Measurements from ENCODE around the gene IGFLR1. TPM values are rescaled to one million over a fixed set of nuclear protein-coding genes. Genes with fewer than 3 reads are reported as not detected.
"Not testable (repeated sequence)": the region's sequence is repeated elsewhere in the genome, so short reads cannot be mapped to it uniquely, and the experiment has no call there.

The IGFLR1 gene
- polyA plus RNA-seq, 3 donors = 3.3 to 5.6 (median 5.1) TPM

- no peak for DNase-seq (ENCODE audit: extremely low read depth in 1 of 11, low read depth in 9 of 11, low spot score in 4 of 11)
Measured at GRCh38 chr19:35731779-35732405, 10.4 kb downstream of the IGFLR1 start.

GRCh38 chr19:35731353-35731752 lies 10.9 kb downstream of the IGFLR1 start:
- DNase-seq (ENCODE audit: extremely low read depth in 1 of 11, low read depth in 9 of 11, low spot score in 4 of 11) = no peak

- DNase-seq (ENCODE audit: extremely low read depth in 1 of 11, low read depth in 9 of 11, low spot score in 4 of 11) = no peak
Measured at GRCh38 chr19:35730326-35730725, 11.9 kb downstream of the IGFLR1 start.

- no peak for DNase-seq (ENCODE audit: extremely low read depth in 1 of 11, low read depth in 9 of 11, low spot score in 4 of 11)
Measured at GRCh38 chr19:35729763-35730162, 12.5 kb downstream of the IGFLR1 start.

GRCh38 chr19:35729021-35729420 lies 13.2 kb downstream of the IGFLR1 start:
- no peak for DNase-seq (ENCODE audit: extremely low read depth in 1 of 11, low read depth in 9 of 11, low spot score in 4 of 11)

- DNase-seq (ENCODE audit: extremely low read depth in 1 of 11, low read depth in 9 of 11, low spot score in 4 of 11) = no peak
Measured at GRCh38 chr19:35727956-35728706, 14.1 kb downstream of the IGFLR1 start.

GRCh38 chr19:35727053-35727955 lies 14.9 kb downstream of the IGFLR1 start:
- no peak for DNase-seq (ENCODE audit: extremely low read depth in 1 of 11, low read depth in 9 of 11, low spot score in 4 of 11)

- DNase-seq (ENCODE audit: extremely low read depth in 1 of 11, low read depth in 9 of 11, low spot score in 4 of 11) = no peak
Measured at GRCh38 chr19:35725216-35725861, 16.9 kb downstream of the IGFLR1 start.

GRCh38 chr19:35724560-35724959 lies 17.7 kb downstream of the IGFLR1 start:
- DNase-seq (ENCODE audit: extremely low read depth in 1 of 11, low read depth in 9 of 11, low spot score in 4 of 11) = no peak

GRCh38 chr19:35724132-35724531 lies 18.1 kb downstream of the IGFLR1 start:
- DNase-seq (ENCODE audit: extremely low read depth in 1 of 11, low read depth in 9 of 11, low spot score in 4 of 11) = not testable (repeated sequence)

- no peak for DNase-seq (ENCODE audit: extremely low read depth in 1 of 11, low read depth in 9 of 11, low spot score in 4 of 11)
Measured at GRCh38 chr19:35723671-35724070, 18.6 kb downstream of the IGFLR1 start.

- no peak for DNase-seq (ENCODE audit: extremely low read depth in 1 of 11, low read depth in 9 of 11, low spot score in 4 of 11)
Measured at GRCh38 chr19:35722897-35723296, 19.4 kb downstream of the IGFLR1 start.

GRCh38 chr19:35722461-35722860 lies 19.8 kb downstream of the IGFLR1 start:
- no peak for DNase-seq (ENCODE audit: extremely low read depth in 1 of 11, low read depth in 9 of 11, low spot score in 4 of 11)

- DNase-seq (ENCODE audit: extremely low read depth in 1 of 11, low read depth in 9 of 11, low spot score in 4 of 11) = no peak
Measured at GRCh38 chr19:35721374-35721773, 20.9 kb downstream of the IGFLR1 start.

GRCh38 chr19:35720648-35721047 lies 21.6 kb downstream of the IGFLR1 start:
- DNase-seq (ENCODE audit: extremely low read depth in 1 of 11, low read depth in 9 of 11, low spot score in 4 of 11) = no peak

GRCh38 chr19:35720163-35720524 lies 22.1 kb downstream of the IGFLR1 start:
- DNase-seq (ENCODE audit: extremely low read depth in 1 of 11, low read depth in 9 of 11, low spot score in 4 of 11) = no peak

GRCh38 chr19:35719402-35720162 lies 22.7 kb downstream of the IGFLR1 start:
- DNase-seq (ENCODE audit: extremely low read depth in 1 of 11, low read depth in 9 of 11, low spot score in 4 of 11) = no peak

- DNase-seq (ENCODE audit: extremely low read depth in 1 of 11, low read depth in 9 of 11, low spot score in 4 of 11) = no peak
Measured at GRCh38 chr19:35718345-35719041, 23.8 kb downstream of the IGFLR1 start.

Data from renal cortex interstitium (tissue), 11 donors.